GM20431 (cell line): ENCODE data around the gene ABCD1.
"Not testable (repeated sequence)": the region's sequence is repeated elsewhere in the genome, so short reads cannot be mapped to it uniquely, and the experiment has no call there.

Experiments
- in situ Hi-C: fragments of 300-500 bp; cut with MseI, MboI; formaldehyde crosslinking; loops from one replicate; pipeline ENCODE4 v1.15.0; 2020; ENCODE audit warnings: low sequenced_read_pairs; ENCODE audit not compliant: unreplicated experiment

Gene ABCD1

GRCh38 chrX:153731117-153731844 lies 6.6 kb downstream of the ABCD1 start:
- in situ Hi-C loops, result no loop called here

- in situ Hi-C loops, result no loop called here
Measured at GRCh38 chrX:153731845-153732215, 7.2 kb downstream of the ABCD1 start.

GRCh38 chrX:153732401-153732800 lies 7.7 kb downstream of the ABCD1 start:
- in situ Hi-C loops, result no loop called here

GRCh38 chrX:153733651-153734240 lies 9.1 kb downstream of the ABCD1 start:
- in situ Hi-C loops, result no loop called here

GRCh38 chrX:153734871-153735270 lies 10.2 kb downstream of the ABCD1 start:
- in situ Hi-C loops, result no loop called here

GRCh38 chrX:153735274-153735673 lies 10.6 kb downstream of the ABCD1 start:
- in situ Hi-C loops, result no loop called here

- in situ Hi-C loops, result no loop called here
Measured at GRCh38 chrX:153736071-153736820, 11.6 kb downstream of the ABCD1 start.

- in situ Hi-C loops, result no loop called here
Measured at GRCh38 chrX:153736871-153737441, 12.3 kb downstream of the ABCD1 start.

- in situ Hi-C loops, result no loop called here
Measured at GRCh38 chrX:153738056-153738605, 13.5 kb downstream of the ABCD1 start.

GRCh38 chrX:153739754-153740486 lies 15.3 kb downstream of the ABCD1 start:
- in situ Hi-C loops, result no loop called here

GRCh38 chrX:153740631-153741222 lies 16.1 kb downstream of the ABCD1 start:
- in situ Hi-C loops, result no loop called here

- in situ Hi-C loops, result no loop called here
Measured at GRCh38 chrX:153741446-153741845, 16.8 kb downstream of the ABCD1 start.

- in situ Hi-C loops, result not testable (repeated sequence)
Measured at GRCh38 chrX:153742111-153742510, 17.5 kb downstream of the ABCD1 start.

GRCh38 chrX:153742796-153743467 lies 18.3 kb downstream of the ABCD1 start:
- in situ Hi-C loops, result not testable (repeated sequence)

GRCh38 chrX:153743468-153744209 lies 19.0 kb downstream of the ABCD1 start:
- in situ Hi-C loops, result not testable (repeated sequence)

GRCh38 chrX:153744210-153745066 lies 19.8 kb downstream of the ABCD1 start:
- in situ Hi-C loops, result no loop called here

GRCh38 chrX:153745067-153745433 lies 20.4 kb downstream of the ABCD1 start:
- in situ Hi-C loops, result not testable (repeated sequence)

GRCh38 chrX:153746359-153746758 lies 21.7 kb downstream of the ABCD1 start:
- in situ Hi-C loops, result no loop called here
